Measurements from ENCODE around the gene SLC9A3.

DNA sequence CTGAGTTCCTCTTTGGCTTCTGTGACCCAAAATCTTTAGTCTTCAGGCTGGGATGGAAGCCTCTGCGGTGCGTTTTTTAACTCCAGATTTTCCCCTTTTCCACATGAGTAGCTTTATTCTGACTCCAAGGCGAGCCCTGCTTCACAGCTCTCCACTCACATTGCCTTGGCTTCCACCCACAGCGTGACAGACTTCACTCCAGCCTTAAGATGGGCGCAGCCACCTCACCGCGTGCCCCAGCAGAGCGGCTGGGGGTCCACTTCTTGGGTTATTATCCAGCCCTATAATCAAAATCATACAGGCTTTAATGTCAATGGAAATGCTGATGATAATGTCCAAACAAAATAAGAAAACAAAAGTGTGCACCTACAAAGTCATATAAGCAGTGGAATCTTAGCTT lies 80.0 kb downstream of the SLC9A3 start:
- TF ChIP-seq CTCF (IDR thresholded peaks at IDR 0.05) (no peak), POLR2AphosphoS5 (IDR thresholded peaks at IDR 0.05) (no peak), POLR2A (IDR thresholded peaks at IDR 0.05; ENCODE audit: low read depth) (no peak)

Measured in esophagus muscularis mucosa (tissue), 3 donors.